RWPE2 (cell line): ENCODE data around the gene DOK4.

Source experiments
- ATAC-seq: fragments of 200-7000 bp; cut with Tn5 transposase; 3 replicates; pipeline ENCODE4 v1.9.1; 2021; ENCODE audit warnings: low read depth
- DNase-seq: peaks from one replicate; pipeline ENCODE4 v3.0.0-alpha.2; 2020; ENCODE audit warnings: low spot score
- H3K27ac ChIP-seq: fragments of 450-650 bp; 2 replicates; pipeline ENCODE4 v1.5.1; 2017; ENCODE audit warnings: mild to moderate bottlenecking; ENCODE audit not compliant: poor library complexity, severe bottlenecking
- H3K27me3 ChIP-seq: fragments of 250-450 bp; sonication (Bioruptor Pico); 2 replicates; pipeline ENCODE4 v1.5.1; 2021; ENCODE audit warnings: mild to moderate bottlenecking, moderate library complexity; ENCODE audit not compliant: insufficient read depth, poor library complexity, severe bottlenecking
- H3K36me3 ChIP-seq: fragments of 250-450 bp; sonication (Bioruptor Pico); 2 replicates; pipeline ENCODE4 v1.5.1; 2020; ENCODE audit warnings: low read depth, mild to moderate bottlenecking, moderate library complexity
- H3K4me1 ChIP-seq: fragments of 250-450 bp; sonication (Bioruptor Pico); 2 replicates; pipeline ENCODE4 v1.5.1; 2021; ENCODE audit warnings: mild to moderate bottlenecking, moderate library complexity; ENCODE audit not compliant: insufficient read depth, poor library complexity, severe bottlenecking
- H3K4me3 ChIP-seq: fragments of 250-450 bp; sonication (Bioruptor Pico); 2 replicates; pipeline ENCODE4 v1.5.1; 2021; ENCODE audit warnings: mild to moderate bottlenecking, moderate library complexity; ENCODE audit not compliant: severe bottlenecking
- H3K9me3 ChIP-seq: fragments of 250-450 bp; sonication (Bioruptor Pico); 2 replicates; pipeline ENCODE4 v1.5.1; 2021; ENCODE audit warnings: mild to moderate bottlenecking, moderate library complexity; ENCODE audit not compliant: severe bottlenecking
- TF ChIP-seq, protein P1 (sequence below): fragments of 450-650 bp; IDR thresholded peaks from one replicate; pipeline ENCODE4 v1.5.1; 2017; ENCODE audit warnings: mild to moderate bottlenecking, moderate library complexity; ENCODE audit not compliant: poor library complexity, severe bottlenecking

DOK4 gene

GRCh38 chr16:57481421-57481820 lies 4.9 kb downstream of the DOK4 start:
- TF ChIP-seq, protein P1, sequence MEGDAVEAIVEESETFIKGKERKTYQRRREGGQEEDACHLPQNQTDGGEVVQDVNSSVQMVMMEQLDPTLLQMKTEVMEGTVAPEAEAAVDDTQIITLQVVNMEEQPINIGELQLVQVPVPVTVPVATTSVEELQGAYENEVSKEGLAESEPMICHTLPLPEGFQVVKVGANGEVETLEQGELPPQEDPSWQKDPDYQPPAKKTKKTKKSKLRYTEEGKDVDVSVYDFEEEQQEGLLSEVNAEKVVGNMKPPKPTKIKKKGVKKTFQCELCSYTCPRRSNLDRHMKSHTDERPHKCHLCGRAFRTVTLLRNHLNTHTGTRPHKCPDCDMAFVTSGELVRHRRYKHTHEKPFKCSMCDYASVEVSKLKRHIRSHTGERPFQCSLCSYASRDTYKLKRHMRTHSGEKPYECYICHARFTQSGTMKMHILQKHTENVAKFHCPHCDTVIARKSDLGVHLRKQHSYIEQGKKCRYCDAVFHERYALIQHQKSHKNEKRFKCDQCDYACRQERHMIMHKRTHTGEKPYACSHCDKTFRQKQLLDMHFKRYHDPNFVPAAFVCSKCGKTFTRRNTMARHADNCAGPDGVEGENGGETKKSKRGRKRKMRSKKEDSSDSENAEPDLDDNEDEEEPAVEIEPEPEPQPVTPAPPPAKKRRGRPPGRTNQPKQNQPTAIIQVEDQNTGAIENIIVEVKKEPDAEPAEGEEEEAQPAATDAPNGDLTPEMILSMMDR = no peak
- ATAC-seq (no peak), DNase-seq (no peak)
- H3K9me3 ChIP-seq = no peaks in the 10 kb centered on the region
- H3K27ac ChIP-seq = no peak overlapping the region
- H3K4me1 ChIP-seq = peaks cover 4% of the 10 kb centered on the region
- no peaks in the 10 kb centered on the region for H3K27me3 ChIP-seq
- no peak overlapping the region for H3K4me3 ChIP-seq
- no peaks in the 10 kb centered on the region for H3K36me3 ChIP-seq

- Histone ChIP-seq H3K27ac (no peak overlapping the region), H3K27me3 (no peaks in the 10 kb centered on the region), H3K4me1 (peaks cover 4% of the 10 kb centered on the region), H3K36me3 (no peaks in the 10 kb centered on the region), H3K4me3 (no peak overlapping the region), H3K9me3 (no peaks in the 10 kb centered on the region)
- ATAC-seq (no peak), DNase-seq (no peak)
- TF ChIP-seq, protein P1 = no peak
Measured at GRCh38 chr16:57480754-57481230, 5.5 kb downstream of the DOK4 start.

DNA sequence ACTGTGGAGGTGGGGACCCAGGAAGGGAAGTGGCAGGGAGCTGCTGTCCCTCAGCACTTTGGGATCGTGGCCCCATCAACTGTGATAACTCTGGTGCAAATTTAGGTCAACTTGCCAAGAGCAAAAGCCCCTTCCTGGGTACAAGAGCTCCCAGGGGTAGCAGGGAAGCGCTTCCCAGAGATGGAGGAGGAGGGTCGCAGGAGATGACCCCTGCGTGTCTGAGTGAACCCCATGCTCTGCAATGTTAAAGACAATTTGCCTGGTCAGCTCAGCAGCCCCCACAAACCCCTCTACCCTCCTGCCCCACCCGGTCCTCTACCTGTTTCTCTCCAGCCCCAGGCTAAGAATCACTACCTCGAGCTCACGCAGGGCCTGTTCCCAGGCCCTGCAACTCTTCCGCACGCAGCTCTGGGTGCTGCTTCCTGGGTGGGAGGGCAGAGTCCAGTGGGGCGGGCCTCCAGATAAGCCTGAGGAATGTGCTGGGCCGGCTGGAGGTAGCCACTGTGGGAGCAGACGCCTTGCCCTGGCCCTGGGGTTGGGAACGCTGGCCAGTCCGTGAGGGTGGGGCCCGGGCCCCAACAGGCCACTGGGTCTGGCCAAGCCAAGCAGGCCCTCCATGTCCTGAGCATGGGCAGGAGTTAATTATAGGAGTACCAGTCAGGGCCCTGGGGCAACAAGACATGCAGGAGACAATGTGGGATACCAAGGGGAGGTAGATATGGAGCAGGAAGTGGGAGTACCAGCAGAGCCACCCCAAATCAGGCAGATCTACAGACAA lies 6.1 kb downstream of the DOK4 start:
- Histone ChIP-seq H3K4me3 (no peak overlapping the region), H3K36me3 (no peaks in the 10 kb centered on the region), H3K27ac (no peak overlapping the region), H3K9me3 (no peaks in the 10 kb centered on the region), H3K4me1 (no peaks in the 10 kb centered on the region), H3K27me3 (no peaks in the 10 kb centered on the region)
- ATAC-seq (no peak), DNase-seq (no peak)
- TF ChIP-seq, protein P1 = no peak

GRCh38 chr16:57479205-57479975 lies 6.9 kb downstream of the DOK4 start:
- Histone ChIP-seq H3K27me3 (no peaks in the 10 kb centered on the region), H3K4me3 (no peak overlapping the region), H3K4me1 (no peaks in the 10 kb centered on the region), H3K9me3 (no peaks in the 10 kb centered on the region), H3K27ac (no peak overlapping the region), H3K36me3 (peaks cover under 1% of the 10 kb centered on the region; the same call in 1 of the 2 replicates)
- TF ChIP-seq, protein P1 = no peak
- no peak for DNase-seq
- ATAC-seq = no peak
